Measurements from ENCODE around the gene ZNF385A. TPM values are rescaled to one million over a fixed set of nuclear protein-coding genes. Genes with fewer than 3 reads are reported as not detected.

Gene ZNF385A
- total RNA-seq, 1 experiment from 2014 or later = 5.7 TPM

GRCh38 chr12:54394986-54395385 lies 10.5 kb upstream of the ZNF385A start:
- no peak overlapping the region for H2AFZ ChIP-seq (ENCODE audit: low read length)
- H3K36me3 Mint-ChIP-seq (ENCODE audit: insufficient read depth in 1 of 3, low read depth in 3 of 3) = peaks cover 5 to 24% (median 16%) of the 10 kb centered on the region in 3 experiments; a peak in 5 of 7 replicates
- no peak overlapping the region for H2AK5ac ChIP-seq (ENCODE audit: insufficient read length, low read length)
- no peak overlapping the region for H4K5ac ChIP-seq (ENCODE audit: insufficient read length, low read depth, low read length)
- H3K79me2 ChIP-seq (ENCODE audit: insufficient read depth, low read length) = no peaks in the 10 kb centered on the region
- TF ChIP-seq CTCF (conservative IDR thresholded peaks at IDR 0.05) = no peak
- H3K4me1 Mint-ChIP-seq = peaks cover 27 to 33% of the 10 kb centered on the region in 2 experiments
- no peak overlapping the region for H2BK15ac ChIP-seq (ENCODE audit: low read depth, low read length)
- H3K4me2 ChIP-seq (ENCODE audit: insufficient read depth, insufficient read length, low read length) = no peak overlapping the region
- DNase-seq = no peak
- no peak overlapping the region for H4K8ac ChIP-seq (replicated peaks; ENCODE audit: insufficient read length, low read depth, low read length)
- H3K56ac ChIP-seq (ENCODE audit: insufficient read length, low read depth, low read length) = no peak overlapping the region
- peaks cover 19% of the 10 kb centered on the region for H3K27me3 Mint-ChIP-seq (ENCODE audit: low read depth)
- WGBS (ENCODE audit: extremely low coverage, insufficient read length, low lambda C conversion rate) = no CpG with 5 or more reads among the region's 1 CpG
- peaks cover 3% of the 10 kb centered on the region for H3K4me1 ChIP-seq (ENCODE audit: insufficient read depth, low read length)
- no peak overlapping the region for H2BK5ac ChIP-seq (ENCODE audit: insufficient read length, low read length)
- H3K27ac ChIP-seq (ENCODE audit: insufficient read length, low read depth, low read length) = no peak overlapping the region
- no peaks in the 10 kb centered on the region for H3K9me3 Mint-ChIP-seq
- H2BK20ac ChIP-seq (ENCODE audit: low read depth, low read length, poor library complexity, severe bottlenecking) = no peak overlapping the region
- no peaks in the 10 kb centered on the region for H3K9me3 ChIP-seq (ENCODE audit: control insufficient read depth, low read depth, low read length)
- no peak overlapping the region for H2BK12ac ChIP-seq (ENCODE audit: insufficient read length, low read depth, low read length)
- no peak overlapping the region for H3K23ac ChIP-seq (ENCODE audit: insufficient read length, low read depth, low read length)
- no peak overlapping the region for H3K4me3 Mint-ChIP-seq
- H3K27me3 ChIP-seq (ENCODE audit: insufficient read depth, low read length) = no peaks in the 10 kb centered on the region
- no peak overlapping the region for H3T11ph ChIP-seq (ENCODE audit: low read length)
- no peak overlapping the region for H4K91ac ChIP-seq (ENCODE audit: insufficient read length, low read depth, low read length)
- peaks cover 16% of the 10 kb centered on the region for H3K23me2 ChIP-seq (ENCODE audit: insufficient read length, low read depth, low read length, poor library complexity, severe bottlenecking)
- H2BK120ac ChIP-seq (ENCODE audit: low read depth, low read length, poor library complexity, severe bottlenecking) = no peak overlapping the region
- H3K9ac ChIP-seq (ENCODE audit: extremely low read depth, insufficient read length, low read length) = no peak overlapping the region
- no peak overlapping the region for H3K4ac ChIP-seq (ENCODE audit: low read depth, low read length)
- H4K20me1 ChIP-seq (ENCODE audit: control insufficient read depth, insufficient read depth, insufficient read length) = no peaks in the 10 kb centered on the region
- H3K27ac Mint-ChIP-seq = no peak overlapping the region
- no peaks in the 10 kb centered on the region for H3K79me1 ChIP-seq (ENCODE audit: insufficient read depth, low read depth, low read length, poor library complexity, severe bottlenecking)
- no peak overlapping the region for H3K18ac ChIP-seq (ENCODE audit: insufficient read length, low read depth, low read length)
- H3K14ac ChIP-seq (ENCODE audit: insufficient read depth, low read length) = no peak overlapping the region
